GM18519 (cell line): ENCODE data around the gene TCF7L1.
"Not testable (repeated sequence)": the region's sequence is repeated elsewhere in the genome, so short reads cannot be mapped to it uniquely, and the experiment has no call there.

ENCODE experiments used
- ATAC-seq: cut with Tn5 transposase; IDR thresholded peaks from one replicate; pipeline ENCODE4 v1.9.1; 2021; ENCODE audit warnings: mild to moderate bottlenecking, moderate library complexity; ENCODE audit not compliant: unreplicated experiment, low FRiP score

The TCF7L1 gene

DNA sequence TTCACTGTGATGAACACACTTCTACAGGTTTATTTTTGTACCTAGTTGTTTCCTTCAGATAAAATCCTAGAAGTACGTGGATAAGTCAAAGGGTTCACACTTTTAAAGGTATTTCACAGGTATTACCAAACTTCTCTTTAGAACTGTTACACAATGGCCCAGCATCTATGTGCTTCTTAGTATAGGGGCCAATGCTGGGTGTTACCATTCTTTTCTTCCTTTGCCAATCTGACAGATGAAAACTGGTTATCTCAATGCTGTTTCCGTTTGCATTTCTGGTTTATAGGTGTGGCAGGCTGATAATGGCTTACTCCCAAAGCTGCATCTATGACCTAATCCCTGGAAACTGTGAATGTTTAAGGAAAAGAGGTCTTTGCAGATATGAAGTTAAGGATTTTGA, 2.8 kb upstream of the TCF7L1 start:
- no peak for ATAC-seq

DNA sequence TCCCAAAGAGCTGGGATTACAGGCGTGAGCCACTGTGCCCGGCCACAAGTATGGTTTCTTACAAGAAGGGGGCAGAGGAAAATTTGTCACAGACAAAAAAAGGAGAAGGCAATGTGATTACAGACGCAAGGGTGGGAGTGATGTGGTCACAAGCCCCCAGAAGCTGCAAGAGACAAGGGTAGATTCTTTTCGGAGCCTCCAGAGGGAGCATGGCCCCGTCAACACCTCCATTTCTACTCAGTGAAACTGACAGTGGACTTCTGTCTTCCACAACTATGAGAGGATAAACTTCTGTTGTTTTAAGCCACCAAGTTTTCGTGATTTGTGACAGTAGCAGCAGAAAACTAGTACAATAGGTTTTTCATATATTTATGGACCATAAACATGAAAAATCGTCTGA, 2.1 kb upstream of the TCF7L1 start:
- no peak for ATAC-seq

DNA sequence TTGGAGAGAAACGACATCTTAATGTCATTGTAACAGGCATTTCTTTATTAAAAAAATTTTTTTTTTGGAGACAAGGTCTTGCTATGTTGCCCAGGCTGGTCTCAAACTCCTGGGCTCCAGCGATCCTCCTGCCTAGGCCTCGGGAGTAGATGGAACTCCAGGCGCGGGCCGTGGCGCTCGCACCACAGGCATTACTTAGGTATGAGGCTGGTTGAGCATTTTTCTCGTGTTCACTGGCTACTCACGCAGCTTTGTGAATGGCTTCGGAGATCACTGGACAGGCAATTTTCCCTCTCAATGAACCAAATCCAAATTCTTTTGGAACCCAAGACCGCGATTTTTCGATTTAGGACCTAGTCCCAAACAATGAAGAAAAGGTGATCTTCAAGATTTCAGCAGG, 795 bp upstream of the TCF7L1 start:
- no peak for ATAC-seq

DNA sequence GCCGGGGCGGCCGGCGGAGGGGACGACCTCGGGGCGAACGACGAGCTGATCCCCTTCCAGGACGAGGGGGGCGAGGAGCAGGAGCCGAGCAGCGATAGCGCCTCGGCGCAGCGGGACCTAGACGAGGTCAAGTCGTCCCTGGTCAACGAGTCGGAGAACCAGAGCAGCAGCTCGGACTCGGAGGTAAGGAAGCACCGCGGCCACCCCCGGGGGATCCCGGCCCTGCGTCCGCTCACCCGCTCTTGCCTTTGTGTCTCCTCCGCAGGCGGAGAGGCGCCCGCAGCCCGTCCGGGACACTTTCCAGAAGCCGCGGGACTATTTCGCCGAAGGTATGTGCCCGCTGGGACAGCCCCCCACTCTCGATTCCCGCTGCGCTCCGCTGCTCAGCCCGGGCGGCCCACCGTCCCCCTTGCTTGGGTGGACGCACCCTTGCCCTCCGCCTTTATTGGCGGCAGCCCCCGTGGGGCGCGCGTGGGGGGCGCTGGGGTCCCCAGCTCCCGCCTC, 611 bp downstream of the TCF7L1 start:
- ATAC-seq = no peak

DNA sequence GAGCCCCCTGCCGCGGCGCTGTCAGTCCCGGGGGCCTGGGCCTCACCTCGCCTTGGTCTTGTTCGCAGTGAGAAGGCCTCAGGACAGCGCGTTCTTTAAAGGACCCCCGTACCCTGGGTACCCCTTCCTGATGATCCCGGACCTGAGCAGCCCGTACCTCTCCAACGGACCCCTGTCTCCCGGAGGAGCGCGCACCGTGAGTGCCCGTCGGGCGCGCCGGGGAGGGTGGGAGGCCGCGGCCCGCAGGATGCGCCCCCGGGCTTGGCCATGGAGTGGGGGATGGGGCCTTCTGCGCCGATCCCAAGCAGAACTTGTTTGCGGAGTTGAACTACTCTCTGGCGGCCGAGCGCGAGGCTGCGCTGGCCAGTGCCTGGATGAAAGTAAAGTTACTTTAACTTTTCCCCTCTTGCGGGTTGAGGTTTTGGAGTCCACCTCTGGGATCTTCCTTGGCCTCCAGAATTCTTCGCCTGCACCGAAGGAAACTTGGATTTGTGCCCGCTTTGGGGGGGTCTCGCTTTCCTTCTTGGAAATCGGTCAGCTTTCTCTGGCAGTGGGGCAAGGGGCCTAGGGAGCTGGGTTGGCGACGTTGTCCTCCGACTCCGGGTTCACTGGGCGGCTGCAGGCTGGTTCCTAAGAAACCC, 1.2 kb downstream of the TCF7L1 start:
- no peak for ATAC-seq

DNA sequence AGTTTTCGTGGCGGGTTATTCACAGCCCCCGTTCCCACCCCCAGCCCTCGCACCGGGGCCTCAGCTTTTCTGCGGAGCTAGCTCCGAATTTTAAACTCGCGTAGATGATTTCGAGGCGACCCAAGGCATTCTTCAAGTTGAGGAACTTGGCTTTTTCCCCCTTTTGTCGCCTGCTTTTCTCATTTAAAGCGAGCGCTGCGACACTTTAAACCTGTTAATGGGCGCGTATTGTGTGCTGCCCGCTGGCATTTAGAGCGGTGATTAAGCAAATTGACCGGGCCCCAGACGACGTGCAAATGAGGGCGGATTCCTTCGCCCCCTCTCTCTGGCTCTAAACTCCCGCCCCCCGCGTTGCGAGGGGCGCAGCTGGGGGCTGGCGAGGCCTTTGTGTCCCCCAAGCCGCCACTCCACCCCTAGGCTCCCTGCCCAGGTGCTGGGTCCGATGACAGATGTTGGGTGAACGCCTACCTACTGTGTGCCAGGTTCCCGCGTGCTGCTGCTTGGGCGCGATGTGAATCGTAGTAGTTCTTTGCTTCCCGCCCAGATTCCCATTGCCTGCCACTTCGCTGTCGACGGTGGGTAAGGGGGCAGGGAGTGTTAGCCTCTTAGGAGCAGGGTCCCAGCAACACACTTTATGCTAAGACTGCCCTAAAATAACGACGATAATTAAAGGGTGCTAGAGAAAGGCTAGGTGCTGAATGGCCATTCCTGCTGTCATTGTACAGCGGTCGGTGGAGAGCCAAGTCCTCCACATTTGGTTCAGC, 1.9 kb downstream of the TCF7L1 start:
- no peak for ATAC-seq

DNA sequence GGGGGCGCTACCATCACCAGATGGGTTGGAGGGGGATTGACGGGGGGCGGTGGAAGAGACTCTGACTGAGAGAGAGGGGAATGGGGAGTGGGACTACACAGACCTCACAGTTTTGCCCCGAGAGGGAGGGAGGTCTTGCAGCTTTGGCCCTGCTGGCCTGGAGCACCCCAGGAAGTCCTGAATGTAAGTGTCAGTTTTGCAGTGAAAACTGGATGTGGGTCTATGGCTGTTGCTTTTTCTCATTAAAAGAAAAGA, 2.4 kb downstream of the TCF7L1 start:
- ATAC-seq = no peak

DNA sequence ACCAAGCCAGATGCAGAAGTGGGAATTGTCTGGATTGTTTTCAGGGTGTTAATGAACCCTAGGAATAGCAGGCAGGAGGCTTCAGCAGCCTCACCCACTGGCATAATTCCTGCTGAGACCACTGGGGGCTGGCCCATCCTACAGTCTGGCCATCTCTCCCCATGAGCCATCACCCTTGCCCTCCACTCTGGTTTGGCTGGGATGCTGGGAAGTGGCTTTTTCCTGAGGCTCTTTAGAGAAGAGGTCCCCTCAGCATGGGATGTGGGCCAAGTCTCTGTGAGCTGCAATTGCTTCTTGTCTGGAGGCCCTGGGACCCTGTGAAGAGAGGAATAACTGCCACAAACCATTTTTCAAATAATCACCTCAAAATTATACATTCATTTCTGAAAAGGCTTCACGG, 4.0 kb downstream of the TCF7L1 start:
- ATAC-seq = no peak

DNA sequence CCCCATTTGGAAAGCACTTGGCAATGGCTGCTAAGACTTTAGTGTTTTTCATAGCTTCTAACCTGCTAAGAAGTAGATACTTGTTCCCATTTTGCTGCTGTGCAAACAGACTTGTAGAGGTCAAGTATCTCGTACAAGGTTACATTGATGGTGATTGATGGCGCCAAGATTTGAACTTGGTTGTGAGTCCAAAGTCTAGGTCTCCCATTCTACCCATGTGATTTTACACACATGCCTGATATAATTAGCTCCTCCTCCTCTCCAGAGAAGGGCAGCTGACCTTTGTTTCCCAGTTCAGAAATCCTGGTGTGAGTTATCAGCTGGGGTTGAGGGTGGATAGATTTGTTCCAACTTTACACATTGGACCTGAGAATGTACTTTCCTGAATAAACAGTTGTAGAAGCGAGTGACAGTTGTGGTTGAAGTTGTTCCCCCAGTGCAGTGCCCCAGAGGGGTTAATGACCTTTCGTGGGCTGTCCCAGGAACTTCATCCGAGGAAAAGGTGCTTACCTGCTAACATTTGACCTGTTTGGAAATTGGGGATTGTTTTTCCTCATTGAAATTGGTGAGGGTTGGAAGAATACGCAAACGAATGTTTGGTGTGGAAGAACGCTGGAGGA, 10.4 kb downstream of the TCF7L1 start:
- ATAC-seq = no peak

DNA sequence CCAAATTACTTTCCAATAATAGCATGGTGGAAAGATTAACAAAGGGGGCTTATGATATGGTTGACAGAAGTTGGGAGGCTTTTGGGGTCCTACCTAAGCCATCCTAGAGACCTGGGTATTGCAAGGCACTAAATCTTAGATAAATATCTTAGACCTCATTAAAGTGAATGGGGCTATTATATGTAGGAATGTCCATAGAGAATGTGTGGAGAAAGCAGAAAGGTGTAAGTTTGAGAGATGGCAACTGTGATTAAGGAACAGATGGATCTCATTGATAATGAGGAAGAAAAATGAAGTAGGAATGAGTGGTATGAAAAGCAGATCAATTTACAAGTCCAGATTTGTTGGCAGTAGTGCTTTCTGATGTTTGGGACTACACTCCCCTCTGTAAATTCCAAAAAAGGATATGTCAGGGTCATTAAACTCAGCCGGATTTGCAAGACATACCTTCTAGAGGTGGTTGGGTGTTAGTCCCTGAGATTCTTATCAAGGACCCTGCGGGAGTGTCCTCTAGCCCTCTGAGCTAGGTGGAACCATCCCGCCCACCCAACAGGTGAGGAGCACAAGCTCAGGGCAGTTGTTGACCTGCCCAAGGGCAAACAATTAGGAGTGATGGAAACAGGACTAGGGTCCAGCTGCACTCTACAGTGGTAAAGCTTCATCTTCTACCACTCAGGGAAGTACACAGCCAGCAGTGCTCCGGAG, 12.1 kb downstream of the TCF7L1 start:
- no peak for ATAC-seq

DNA sequence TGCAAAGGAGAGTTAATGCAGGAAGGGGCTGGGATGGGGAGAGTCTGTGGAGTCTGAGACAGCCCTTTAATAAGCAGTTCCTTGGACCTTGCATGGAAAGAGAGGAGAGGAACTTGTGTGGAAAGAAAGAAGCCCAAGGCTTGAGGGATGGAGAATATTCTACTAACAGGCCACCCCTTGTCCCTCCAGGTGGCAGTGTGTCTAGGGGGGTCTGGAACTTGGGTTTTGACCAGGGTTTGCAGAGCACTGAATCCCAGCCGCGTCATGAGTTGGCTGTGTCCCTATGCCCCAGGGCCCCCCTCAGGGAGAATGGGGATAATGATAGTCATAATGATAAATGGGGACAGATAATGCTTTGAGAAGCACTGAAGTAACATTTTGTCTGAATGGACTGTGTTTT, 15.0 kb downstream of the TCF7L1 start:
- no peak for ATAC-seq

DNA sequence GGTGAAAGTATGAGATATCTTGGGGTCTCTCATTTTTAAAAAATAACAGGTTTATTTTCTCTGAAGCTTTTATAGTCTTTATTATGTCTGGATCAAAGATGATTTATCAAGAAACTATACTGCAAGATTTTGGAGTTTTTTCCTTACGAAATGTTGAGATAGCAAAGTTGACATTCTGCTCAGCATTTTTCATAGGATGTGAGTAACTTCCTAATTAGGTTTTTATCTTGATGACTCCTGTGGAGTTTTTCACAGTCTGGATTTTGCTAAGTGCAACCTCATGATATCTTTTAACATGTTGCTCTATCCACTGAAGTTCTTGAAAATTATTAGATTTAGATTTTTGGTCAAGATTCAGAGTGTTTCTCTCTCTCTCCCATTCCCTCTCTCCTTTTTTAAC, 17.8 kb downstream of the TCF7L1 start:
- no peak for ATAC-seq

DNA sequence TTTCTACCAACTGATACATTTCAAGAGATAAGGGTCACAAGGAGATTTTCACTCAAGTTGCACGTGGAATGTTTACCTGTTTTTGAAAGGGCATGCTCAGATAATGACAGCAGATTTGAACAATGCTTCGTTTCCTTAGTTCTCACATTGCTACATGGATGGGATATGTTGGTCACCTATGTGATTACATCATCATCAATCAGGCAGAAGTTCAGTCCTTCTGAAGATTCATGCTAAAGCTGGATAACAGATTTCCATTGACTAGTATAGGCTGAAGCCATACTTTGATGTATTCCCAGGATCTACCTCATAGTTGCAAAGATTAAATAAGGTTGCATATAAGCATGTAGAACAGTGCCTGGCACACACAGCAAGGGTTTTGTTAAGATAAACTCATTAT, 19.7 kb downstream of the TCF7L1 start:
- ATAC-seq = no peak

DNA sequence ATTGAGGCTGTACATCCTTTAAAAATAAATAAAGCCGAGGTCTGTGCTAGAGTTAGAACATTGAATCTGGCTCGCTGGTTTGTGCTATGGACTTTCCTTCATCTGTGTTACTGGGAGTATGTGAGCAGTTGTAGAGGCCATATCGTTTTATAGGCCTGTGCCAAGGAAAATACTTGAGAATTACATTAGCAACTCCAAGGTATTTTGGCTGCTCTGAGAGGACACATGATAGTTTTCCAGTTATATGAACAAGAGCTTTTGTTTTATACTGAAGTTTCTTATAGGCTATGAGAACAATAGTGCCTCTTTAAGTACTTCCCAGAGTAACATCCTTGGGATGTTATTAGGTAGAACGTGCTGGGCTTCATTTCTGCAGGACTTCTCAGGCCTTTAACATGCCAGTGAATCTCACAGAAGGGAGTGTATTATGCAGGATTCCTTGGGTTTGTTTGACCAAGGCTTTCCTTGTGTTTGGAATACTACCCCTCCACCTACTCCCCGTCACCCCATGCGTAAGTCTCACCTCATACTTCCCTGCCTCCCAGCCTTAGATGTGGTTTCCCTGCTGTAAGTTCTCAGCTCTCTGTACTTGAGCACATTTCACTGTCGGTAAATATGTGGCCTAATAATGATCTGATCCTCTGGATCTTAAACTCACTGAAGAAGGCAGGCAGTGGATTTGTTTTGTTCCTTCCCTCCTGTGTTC, 21.0 kb downstream of the TCF7L1 start:
- ATAC-seq = no peak

DNA sequence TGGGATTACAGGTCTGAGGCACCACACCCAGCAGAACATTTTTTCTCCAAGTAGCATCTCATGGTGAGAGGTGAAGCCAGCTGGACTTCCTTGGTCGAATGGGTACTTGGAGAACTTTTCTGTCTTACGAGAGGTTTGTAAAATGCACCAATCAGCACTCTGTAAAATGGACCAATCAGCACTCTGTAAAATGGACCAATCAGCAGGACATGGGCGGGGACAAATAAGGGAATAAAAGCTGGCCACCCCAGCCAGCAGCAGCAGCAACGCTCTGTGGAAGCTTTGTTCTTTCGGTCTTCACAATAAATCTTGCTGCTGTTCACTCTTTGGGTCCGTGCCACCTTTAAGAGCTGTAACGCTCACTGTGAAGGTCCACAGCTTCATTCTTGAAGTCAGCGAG, 21.9 kb downstream of the TCF7L1 start:
- not testable (repeated sequence) for ATAC-seq

DNA sequence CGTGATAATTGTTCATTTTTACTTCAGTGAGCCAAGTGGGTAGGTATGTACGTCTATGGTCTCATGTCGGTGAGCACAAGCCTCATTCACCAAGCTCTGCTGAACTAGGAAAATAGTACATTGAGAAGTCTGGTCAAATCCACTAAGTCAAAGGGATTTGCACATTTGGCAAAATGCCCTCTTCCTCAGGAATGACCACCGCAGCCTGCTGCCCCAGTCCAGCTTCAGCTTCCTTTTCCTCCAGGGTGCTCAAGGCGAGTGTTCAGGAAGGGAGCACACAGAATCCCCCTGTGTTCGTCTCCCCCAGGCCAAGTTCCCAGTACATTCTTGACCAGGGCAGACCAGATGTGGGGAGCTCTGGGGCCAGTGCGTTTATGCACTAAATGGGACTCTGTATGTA, 23.0 kb downstream of the TCF7L1 start:
- ATAC-seq = no peak

DNA sequence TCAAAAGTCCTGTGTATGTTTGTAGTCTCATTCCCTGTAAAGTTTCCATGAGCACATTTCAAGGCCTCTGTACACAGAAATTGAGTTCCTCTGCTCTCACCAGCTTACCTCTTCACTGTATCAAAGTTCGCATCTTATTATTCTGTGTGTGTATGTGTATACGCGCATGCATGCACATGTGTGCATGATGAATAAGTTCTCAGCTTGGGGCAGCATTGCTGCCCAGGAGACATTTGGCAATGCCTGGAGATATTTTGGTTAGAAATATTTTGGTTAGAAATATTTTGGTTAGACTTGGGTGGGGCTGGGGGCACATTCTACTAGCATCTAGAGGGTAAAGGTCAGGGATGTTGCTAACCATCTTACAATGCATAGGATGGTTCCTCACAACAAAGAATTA, 23.4 kb downstream of the TCF7L1 start:
- ATAC-seq = no peak

DNA sequence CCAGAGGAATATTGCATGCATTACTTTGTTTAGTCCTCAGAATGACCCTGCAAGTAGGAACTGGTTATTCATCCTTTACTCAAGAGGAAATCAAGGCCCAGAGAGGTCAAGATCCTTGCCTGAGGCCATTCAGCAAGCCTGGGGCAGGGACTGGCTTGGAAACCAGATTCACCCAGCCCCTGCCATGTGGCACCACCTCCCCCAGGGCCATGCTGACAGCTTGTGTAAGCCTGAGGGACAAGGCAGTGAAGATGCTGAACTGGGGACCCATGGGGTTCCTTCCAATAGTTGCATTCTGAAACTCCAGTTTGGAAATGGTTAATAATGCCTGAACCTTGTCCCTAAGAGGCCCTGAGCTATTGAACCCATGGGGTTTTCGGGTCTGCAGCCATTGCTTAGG, 24.2 kb downstream of the TCF7L1 start:
- ATAC-seq = no peak

DNA sequence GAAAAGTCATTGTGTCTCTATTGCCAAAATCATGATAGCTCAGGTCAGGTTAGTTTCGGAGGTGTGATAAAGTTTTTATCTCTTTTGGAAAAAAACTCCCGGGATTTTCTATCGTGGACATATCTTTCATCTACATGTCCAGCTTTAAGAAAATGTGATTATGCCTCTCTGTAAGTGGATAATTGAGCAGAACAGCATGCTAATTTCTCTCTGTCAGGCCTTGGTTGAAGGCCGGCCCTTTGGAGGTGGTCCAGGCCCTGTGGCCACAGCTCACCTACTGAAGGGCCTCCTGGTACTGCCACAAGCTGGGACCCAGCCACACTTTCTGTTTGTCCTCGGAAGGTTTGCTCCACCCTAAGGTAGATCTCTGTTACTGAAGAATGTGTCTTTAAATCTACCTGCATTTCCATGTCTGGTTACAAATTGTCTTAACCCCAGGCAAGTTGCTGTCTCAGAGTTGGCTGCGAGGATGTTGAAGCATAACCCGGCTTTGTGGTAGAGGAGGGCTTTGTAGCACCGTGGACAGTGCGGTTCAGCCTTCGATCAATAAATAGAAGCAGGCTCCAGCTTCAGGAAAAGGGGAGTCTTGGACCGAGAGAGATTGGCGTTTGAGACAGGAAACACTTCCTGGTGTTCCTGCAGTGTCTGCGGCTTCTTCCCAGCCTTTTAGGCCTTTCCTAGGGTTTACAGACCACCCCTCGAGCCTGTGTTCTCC, 25.5 kb downstream of the TCF7L1 start:
- ATAC-seq = no peak

DNA sequence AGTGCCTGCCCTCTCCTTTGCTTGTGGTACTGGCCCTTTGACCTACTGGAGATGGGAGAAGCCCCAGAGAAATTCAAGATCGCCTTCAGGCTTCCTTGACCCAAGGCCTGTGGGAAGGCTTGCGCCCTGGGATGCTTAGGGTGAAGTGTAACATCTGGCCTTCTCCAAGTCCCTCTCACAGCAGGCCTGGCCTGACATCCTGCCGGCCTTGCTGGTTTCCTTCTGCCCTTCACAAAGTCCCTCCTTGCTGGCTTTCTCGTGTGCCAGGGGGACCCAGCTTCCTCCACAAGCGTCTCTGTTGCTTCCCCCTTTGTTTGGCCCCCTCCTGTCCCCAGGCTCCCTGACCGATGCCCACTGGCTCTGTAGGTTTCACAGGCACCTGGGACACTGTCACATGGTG, 26.4 kb downstream of the TCF7L1 start:
- no peak for ATAC-seq
